Stimulated activated CD4-positive, alpha-beta T cell treated with anti-CD3 and anti-CD28 coated beads, Interleukin-15, amount 100 ng/mL, for 48 hours (primary cell): Measurements from ENCODE around the gene JCHAIN.

Experiments used
- DNase-seq, 2 donors: peaks; one replicate each; pipeline ENCODE4 v3.0.0-alpha.2; 2020; ENCODE audit warnings: low read depth in 2 of 2

JCHAIN gene

GRCh38 chr4:70640192-70640591, 26.1 kb downstream of the JCHAIN start:
- DNase-seq, result no peak

GRCh38 chr4:70637239-70637913, 28.9 kb downstream of the JCHAIN start:
- DNase-seq, result no peak

- DNase-seq, result no peak
Measured at GRCh38 chr4:70634482-70634881, 31.8 kb downstream of the JCHAIN start.

GRCh38 chr4:70632028-70632427, 34.3 kb downstream of the JCHAIN start:
- no peak for DNase-seq

- no peak for DNase-seq
Measured at GRCh38 chr4:70630162-70630561, 36.1 kb downstream of the JCHAIN start.

- no peak for DNase-seq
Measured at GRCh38 chr4:70629469-70630090, 36.7 kb downstream of the JCHAIN start.

- DNase-seq, result no peak
Measured at GRCh38 chr4:70628444-70628843, 37.9 kb downstream of the JCHAIN start, which contains the start of gene ENAM. Gene ENAM (plus strand): TSS chr4:70628744. CDS start chr4:70629501, 757 bp downstream.

GRCh38 chr4:70627620-70628019, 38.7 kb downstream of the JCHAIN start:
- DNase-seq, result no peak

- no peak for DNase-seq
Measured at GRCh38 chr4:70624226-70624793, 42.0 kb downstream of the JCHAIN start.

GRCh38 chr4:70623323-70623722, 43.0 kb downstream of the JCHAIN start:
- no peak for DNase-seq

GRCh38 chr4:70619778-70620177, 46.5 kb downstream of the JCHAIN start:
- no peak for DNase-seq

GRCh38 chr4:70619288-70619687, 47.0 kb downstream of the JCHAIN start:
- DNase-seq, result no peak

- DNase-seq, result no peak
Measured at GRCh38 chr4:70614184-70614555, 52.1 kb downstream of the JCHAIN start.

- DNase-seq, result no peak
Measured at GRCh38 chr4:70613306-70614183, 52.8 kb downstream of the JCHAIN start.

GRCh38 chr4:70608324-70608723, 58.0 kb downstream of the JCHAIN start:
- DNase-seq, result no peak

- DNase-seq, result no peak
Measured at GRCh38 chr4:70607334-70607853, 58.9 kb downstream of the JCHAIN start.

GRCh38 chr4:70606459-70606858, 59.8 kb downstream of the JCHAIN start:
- no peak for DNase-seq
